GM12864 (cell line): ENCODE measurements around the gene ODF2L.
"Not testable (repeated sequence)": the region's sequence is repeated elsewhere in the genome, so short reads cannot be mapped to it uniquely, and the experiment has no call there.

Source experiments
- DNase-seq: peaks from one replicate; pipeline ENCODE4 v3.0.0-alpha.2; 2011; ENCODE audit warnings: low read depth
- H3K4me3 ChIP-seq: 2 replicates; pipeline ENCODE4 v1.5.1; 2011; ENCODE audit warnings: mild to moderate bottlenecking, low read depth, low read length, control low read depth
- CTCF ChIP-seq: IDR thresholded peaks from 2 replicates; pipeline ENCODE4 v1.5.1; 2011; ENCODE audit warnings: low read depth, mild to moderate bottlenecking, moderate library complexity, low read length, control low read depth, inconsistent platforms; ENCODE audit errors: missing control alignments

ODF2L gene

GRCh38 chr1:86375688-86376087 lies 20.4 kb downstream of the ODF2L start:
- H3K4me3 ChIP-seq = no peak overlapping the region
- TF ChIP-seq CTCF = no peak
- DNase-seq = no peak

- DNase-seq = no peak
- TF ChIP-seq CTCF = no peak
- no peak overlapping the region for H3K4me3 ChIP-seq
These were observed 25.5 kb downstream of the ODF2L start for GRCh38 chr1:86370601-86371022.

GRCh38 chr1:86365896-86366295 lies 30.2 kb downstream of the ODF2L start:
- no peak overlapping the region for H3K4me3 ChIP-seq
- no peak for TF ChIP-seq CTCF
- no peak for DNase-seq

- no peak for TF ChIP-seq CTCF
- DNase-seq = no peak
- no peak overlapping the region for H3K4me3 ChIP-seq
These were observed 33.3 kb downstream of the ODF2L start for GRCh38 chr1:86362807-86363206.

GRCh38 chr1:86357796-86358195 lies 38.3 kb downstream of the ODF2L start:
- TF ChIP-seq CTCF = no peak
- no peak overlapping the region for H3K4me3 ChIP-seq

GRCh38 chr1:86356247-86356646 lies 39.9 kb downstream of the ODF2L start:
- no peak overlapping the region for H3K4me3 ChIP-seq
- peak; percentile 5 for TF ChIP-seq CTCF
- DNase-seq = no peak

More at GRCh38 chr1:86357796-86358195, 38.3 kb downstream of the ODF2L start:
- no peak for DNase-seq

GRCh38 chr1:86352086-86352485 lies 44.0 kb downstream of the ODF2L start:
- H3K4me3 ChIP-seq = no peak overlapping the region
- DNase-seq = no peak

GRCh38 chr1:86350230-86350629 lies 45.9 kb downstream of the ODF2L start:
- not testable (repeated sequence) for H3K4me3 ChIP-seq, DNase-seq

More at GRCh38 chr1:86352086-86352485, 44.0 kb downstream of the ODF2L start:
- no peak for TF ChIP-seq CTCF
